ENCODE data around the gene NCKAP1.
A peak's percentile ranks its signal among the peaks of the same experiment; 100 is the strongest.
"Not testable (repeated sequence)": the region's sequence is repeated elsewhere in the genome, so short reads cannot be mapped to it uniquely, and the experiment has no call there.

The NCKAP1 gene

DNA sequence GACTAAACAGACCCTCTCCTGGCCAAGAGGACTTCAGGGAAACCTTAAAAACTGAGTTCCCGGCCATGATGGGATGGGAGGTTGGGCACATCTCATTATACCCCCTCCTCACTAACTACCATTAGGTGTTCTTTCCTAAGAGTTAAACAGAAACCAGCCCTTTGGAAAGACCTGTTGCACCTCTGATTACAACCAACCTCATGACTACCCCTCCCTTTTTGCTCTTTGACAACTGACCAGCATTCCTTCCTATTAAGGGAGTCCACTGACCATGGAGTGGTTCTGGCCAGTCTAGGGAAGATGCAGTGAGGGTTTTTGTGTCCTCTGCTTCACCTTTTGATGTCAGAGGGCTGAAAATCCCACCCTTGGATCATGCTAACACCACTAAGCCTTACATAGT lies 127.3 kb downstream of the NCKAP1 start:
- no peak for DNase-seq (ENCODE audit: low read depth, low spot score)

DNA sequence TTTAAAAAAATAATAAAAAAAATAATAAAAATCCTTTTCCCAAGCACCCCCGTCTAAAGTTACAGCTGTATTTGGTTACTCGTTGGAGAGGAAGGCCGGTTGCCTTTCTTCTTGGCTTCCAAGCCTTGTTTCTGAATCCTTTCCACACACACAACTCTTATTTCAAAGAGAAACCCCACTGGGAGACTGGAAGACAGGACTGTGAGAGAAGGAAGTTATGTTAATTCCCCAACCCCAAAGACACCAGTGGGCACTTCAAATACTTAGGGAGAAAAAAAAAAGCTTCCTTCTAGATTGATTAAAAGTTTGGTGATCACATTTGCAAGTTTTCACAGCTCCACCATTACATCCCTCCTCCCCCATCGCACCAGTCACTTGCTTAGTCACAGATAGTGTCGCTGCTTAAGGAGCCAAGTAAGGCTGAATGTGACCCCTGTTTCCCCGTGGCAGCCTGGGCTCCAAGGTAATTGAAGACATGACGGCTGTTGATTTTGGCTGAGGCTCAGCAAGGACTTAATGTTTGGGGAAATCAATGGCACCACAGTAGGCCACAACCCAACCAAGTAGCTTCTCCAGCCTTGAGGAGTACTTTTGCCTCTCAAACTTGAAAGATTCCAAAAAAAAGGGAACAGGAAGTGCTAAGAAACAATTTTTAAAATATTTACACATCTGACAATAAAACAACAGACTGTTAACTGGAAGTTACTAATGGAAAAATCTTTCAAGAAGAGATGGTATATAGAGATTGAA lies 131.0 kb downstream of the NCKAP1 start:
- peak; percentile 42 for DNase-seq (ENCODE audit: low read depth, low spot score)

DNA sequence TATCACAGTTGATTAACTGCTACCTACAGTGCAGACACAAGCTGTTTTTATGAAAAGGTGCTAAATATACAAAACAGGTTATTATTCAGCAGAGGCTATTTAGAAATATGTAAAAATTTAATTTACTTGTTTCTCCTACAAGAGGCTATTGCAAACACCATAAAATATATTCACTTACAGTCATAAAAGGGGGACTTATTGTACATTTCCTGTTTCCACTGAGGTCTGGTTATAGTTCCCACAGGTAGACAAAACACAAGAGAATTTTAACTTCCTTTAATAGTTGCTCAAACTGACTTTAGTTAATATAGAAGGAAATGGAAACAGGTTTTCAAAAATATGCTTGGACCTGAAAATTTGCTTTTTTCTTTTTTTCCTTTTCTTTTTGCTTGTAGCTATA lies 131.8 kb downstream of the NCKAP1 start:
- DNase-seq (ENCODE audit: low read depth, low spot score), result no peak

DNA sequence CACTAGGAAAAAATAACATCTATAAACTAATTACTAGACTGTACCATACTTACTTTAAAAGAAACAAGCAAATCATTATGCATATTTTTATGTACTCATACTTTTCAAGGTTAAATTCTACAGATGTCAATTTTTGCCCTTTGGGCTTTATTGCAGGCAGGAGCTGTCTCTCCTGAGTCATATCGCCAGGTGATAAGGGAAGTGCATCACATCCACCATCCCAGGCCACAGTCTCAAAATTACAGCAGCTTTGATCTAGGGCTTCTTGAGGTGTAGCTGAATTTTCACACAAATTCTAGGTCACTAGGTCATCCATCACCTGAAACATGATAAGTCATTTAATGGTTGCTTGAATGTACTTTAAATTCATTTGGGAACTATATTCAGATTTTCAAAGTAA lies 133.4 kb downstream of the NCKAP1 start:
- DNase-seq (ENCODE audit: low read depth, low spot score), result no peak

DNA sequence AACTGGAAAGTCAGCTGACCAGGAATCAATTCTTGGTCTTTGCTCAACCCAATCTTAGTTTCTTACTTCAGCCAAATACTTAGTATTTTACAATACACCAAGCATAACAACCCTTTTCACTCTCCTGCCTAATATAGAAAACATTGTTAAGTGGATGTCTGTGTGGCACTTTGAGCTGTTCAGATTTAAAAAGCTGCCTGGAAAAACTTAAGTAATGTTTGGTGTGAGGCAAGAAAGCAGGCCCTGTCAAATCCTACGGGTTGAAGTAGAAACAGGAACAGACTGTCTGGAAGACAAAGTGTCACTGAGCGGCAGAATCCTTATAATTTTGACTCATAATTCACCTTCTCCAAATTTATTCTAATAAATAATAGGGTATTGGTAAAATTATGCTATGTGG lies 134.7 kb downstream of the NCKAP1 start:
- no peak for DNase-seq (ENCODE audit: low read depth, low spot score)

DNA sequence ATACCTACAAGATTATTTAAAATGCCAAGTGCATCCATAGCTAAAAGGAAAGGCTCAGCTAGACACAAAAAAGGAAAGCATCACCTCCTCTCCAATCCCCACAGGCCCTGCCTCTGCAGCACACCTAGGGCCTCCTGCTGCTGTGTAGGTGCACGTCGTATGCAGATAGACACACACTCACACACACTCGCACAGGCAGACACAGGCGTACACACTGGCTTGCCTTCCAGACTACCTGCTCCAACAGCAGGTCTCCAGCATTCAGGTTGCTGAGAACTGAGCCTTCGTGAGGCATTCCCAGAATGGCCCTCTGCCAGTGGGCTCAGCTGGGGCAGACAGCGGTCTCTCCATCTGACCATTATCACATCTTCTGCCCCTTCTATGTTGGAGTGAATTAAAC lies 136.5 kb downstream of the NCKAP1 start:
- no peak for DNase-seq (ENCODE audit: low read depth, low spot score)

DNA sequence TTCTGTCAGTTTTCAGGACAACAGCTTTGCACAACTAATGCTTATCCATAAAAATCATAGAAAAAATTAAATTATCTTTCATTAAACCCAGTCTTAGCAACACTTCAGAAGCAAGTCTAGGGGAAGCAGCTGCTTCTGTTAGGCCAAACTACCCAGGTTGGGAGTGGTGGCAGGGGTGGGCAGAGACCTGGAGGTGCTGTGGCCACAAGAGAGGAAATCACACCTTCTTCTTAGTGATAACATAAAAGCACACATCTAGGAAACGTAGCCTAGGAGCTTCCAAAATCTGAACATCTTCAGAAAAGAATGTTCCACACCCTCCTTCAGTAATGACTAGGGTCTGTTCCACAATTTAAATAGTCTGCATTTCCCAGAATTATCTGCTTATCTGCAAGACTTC lies 139.5 kb downstream of the NCKAP1 start:
- no peak for DNase-seq (ENCODE audit: low read depth, low spot score)

DNA sequence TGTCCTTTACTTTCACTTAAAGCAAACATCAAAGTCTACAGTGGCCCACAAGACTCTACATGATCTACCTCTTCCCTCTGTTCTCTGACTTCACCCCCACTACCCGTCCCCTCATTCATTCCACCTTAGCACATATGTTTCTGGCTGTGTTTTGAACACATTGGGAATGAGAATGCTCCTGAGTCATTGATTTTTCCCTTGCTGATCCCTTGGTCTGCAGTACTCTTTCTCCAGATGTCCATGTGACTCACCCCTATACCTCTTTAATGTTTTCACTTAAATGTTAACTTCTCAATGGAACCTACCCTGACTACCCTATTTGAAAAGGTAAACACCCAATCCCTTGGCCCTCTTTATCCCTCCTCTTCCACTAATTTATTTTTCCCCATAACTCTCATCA lies 141.1 kb downstream of the NCKAP1 start:
- no peak for DNase-seq (ENCODE audit: low read depth, low spot score)

DNA sequence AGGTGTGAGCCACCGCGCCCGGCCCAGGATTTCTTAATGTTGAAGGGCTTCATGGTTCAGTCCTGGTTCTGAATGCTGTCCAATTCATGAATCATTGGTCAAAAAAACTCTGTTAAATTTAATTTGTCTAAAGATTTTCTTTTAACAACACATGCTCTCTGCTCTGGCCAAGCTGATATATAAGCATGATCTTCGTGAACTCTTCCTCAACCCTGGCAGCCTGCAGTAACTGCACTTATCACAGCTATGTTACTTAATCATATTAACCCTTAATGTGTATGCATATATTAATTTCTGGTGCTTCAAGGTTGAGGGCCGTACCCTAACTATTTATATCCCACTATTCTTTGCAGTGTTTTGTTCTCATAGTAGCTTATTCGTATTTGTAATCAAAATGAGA lies 142.5 kb downstream of the NCKAP1 start:
- no peak for DNase-seq (ENCODE audit: low read depth, low spot score)

DNA sequence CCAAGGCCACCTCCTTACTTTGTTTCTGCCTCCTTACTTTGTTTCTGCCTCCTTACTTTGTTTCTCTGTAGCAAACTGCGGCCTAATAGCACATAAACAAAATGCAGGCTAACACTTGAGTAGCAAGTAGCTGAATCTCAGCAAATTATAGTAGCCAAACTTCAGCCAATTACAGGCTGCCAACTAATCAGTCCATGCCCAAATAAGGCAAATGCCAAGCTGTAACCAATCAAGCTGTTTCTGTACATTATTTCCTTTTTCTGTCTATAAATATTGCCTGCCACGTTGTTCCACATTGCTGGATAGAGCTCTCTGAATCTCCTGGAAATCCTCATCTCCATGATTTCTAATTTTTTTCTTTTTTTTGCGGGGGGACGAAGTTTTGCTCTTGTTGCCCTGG lies 143.1 kb downstream of the NCKAP1 start:
- DNase-seq (ENCODE audit: low read depth, low spot score), result no peak

DNA sequence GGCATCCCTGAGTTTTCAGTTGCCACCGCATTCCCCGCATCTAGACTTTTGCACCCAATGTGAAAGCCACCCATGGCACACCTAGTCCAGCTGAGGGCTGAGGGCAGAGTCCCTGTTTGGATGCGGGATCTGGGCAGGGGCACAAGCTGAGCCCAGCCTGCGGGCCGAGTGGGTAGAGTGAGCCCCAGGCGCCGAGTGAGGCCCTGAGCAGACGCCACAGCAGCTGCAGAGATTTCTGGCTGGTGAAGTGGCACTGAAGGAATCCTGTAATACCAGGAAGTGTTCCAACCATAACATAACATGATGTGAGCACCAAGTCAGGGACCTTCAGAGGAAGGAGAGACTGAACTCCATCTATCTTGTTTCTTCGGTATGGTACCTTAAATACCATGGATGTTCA lies 144.1 kb downstream of the NCKAP1 start:
- no peak for DNase-seq (ENCODE audit: low read depth, low spot score)

DNA sequence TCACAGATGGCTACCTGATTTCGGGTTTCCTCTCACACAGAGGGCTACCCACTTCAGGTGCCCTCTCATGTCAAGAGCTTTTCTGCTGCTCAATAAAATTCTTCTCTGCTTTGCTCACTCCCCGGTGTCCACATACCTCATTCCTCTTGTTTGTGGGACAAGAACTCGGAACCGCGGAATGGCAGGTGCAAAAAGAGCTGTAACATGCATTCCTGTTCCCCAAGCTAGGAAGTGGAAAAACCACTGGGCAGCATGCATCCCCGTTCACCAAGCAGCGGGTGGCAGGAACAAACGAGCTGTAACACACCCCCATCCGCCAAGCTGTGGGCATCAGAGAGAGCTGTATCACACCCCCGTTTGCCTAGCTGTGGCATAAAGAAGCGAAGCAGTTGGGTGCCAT lies 144.6 kb downstream of the NCKAP1 start:
- DNase-seq (ENCODE audit: low read depth, low spot score), result no peak

DNA sequence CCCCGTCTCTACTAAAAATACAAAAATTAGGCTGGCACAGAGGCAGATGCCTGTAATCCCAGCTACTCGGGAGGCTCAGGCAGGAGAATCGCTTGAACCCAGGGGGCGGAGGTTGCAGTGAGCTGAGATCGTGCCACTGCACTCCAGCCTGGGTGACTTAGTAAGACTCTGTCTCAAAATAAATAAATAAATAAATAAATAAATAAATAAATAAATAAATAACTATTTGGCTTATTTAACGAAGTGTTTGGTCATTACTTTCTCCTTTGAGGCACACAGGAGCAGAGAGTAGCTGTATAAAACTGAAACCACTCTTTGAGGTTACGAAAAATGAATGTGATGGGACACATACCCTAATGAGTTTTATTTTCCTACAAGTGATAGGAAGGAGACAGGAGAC lies 145.2 kb downstream of the NCKAP1 start:
- not testable (repeated sequence) for DNase-seq (ENCODE audit: low read depth, low spot score)

DNA sequence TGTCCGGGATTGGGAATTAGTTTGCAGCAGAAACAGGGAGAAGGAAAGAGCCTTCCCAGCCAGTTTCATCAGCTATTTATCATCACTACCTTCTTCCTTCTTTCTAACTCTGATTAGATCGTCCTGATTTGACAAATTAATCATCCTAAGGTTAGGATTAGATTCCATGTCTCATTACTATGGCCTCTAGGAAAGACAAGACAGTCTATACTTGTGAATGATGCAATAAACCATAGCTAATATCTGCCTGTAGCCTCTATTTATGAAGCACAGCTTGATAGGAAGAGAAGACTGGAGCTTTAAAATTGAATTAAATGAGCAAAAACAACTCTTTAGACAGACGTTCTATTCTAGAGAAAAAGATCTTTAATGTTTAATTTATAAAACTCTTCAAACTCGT lies 146.6 kb downstream of the NCKAP1 start:
- no peak for DNase-seq (ENCODE audit: low read depth, low spot score)

DNA sequence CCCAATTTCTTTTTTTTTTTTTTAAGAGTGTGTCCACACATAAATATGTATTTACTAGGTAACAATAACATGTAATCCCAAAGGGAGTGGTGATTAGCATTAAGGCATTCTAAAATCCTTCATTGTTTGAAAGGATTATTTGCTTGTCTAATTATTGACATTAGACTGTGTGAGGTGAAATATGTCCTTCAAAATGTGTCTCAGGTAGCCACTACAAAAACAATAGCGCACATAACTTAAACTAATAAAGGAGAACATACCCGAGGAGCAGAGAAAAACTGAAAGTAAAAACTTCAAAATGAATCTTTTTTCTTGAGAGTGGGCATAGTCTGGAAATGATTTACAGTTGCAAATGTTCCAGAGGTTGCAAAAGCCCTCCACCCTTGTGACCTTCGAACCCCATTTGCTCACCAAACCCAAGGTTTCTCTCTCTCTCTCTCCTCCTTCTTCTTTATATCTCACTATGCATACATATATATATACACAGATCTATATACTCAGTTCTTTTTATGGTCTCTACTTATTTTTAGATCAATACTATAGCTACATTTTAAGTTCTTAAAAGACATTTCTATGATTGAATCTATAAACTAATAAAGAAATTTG lies 147.4 kb downstream of the NCKAP1 start:
- no peak for DNase-seq (ENCODE audit: low read depth, low spot score)

DNA sequence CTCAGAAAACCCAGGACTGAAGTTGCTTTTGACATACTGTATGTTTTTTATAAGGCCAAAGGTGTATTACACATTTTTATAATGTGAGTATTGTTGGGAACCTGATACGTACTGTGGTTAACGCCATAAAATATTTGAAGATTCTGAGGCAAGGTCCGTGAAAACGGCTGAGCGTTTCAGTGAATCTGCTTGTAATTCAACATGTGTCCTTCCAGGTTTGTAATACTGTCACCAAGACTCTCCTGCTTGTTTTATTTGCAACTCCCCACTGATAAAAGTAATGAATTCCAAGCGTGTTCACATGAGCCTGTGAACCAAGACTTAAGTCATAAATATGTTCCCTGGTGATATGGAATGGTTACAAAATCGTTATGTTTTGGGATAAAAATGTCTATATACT lies 148.0 kb downstream of the NCKAP1 start:
- DNase-seq (ENCODE audit: low read depth, low spot score), result no peak

DNA sequence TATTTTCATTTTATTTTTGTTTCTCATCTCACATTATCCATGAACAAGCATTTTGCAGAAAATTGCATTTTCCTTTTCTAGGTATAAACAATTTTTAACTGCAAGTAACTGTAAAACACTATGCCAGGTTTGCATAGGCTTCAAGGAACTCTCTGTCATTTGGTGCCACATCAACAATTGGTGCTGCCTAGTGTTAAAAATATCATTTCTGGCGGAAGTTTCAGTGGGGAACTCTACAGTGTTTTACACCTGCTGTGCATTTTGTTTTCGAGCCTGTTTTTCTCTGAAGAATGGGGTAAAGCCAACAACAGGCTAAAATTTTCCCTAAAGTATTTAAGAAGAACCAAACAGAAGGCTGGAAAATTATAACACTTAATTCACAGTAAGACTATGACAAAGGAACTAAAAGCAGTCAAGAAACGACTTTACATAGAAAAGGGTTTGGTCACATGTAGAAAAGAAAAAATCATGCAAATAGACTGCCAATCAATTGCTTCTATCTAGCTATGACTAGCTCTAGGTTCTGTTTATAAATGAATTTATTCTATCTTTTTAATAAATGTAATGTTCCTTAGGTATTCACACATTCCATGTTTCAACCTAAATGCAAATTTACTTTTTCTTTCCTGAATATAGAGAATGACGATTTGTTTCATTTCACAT lies 150.4 kb downstream of the NCKAP1 start:
- DNase-seq (ENCODE audit: low read depth, low spot score), result no peak

DNA sequence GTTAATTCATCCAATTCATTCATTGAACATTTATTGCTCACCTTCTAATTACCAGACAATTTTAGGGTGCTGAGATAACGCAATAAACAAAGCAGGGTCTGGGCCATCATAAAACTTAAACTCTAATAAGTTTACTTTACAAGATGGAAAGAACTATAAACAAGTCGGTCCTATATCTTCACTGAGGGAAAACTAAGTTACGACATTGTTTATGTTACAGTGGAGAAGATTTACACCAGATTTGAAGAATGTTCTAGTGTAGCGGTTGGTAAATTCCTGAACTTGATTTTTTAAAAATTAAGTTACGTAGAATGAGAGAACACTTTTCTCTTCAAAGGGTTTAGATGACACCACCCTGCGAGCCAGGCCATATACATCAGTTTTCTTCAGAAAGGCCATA lies 151.2 kb downstream of the NCKAP1 start:
- DNase-seq (ENCODE audit: low read depth, low spot score), result no peak

DNA sequence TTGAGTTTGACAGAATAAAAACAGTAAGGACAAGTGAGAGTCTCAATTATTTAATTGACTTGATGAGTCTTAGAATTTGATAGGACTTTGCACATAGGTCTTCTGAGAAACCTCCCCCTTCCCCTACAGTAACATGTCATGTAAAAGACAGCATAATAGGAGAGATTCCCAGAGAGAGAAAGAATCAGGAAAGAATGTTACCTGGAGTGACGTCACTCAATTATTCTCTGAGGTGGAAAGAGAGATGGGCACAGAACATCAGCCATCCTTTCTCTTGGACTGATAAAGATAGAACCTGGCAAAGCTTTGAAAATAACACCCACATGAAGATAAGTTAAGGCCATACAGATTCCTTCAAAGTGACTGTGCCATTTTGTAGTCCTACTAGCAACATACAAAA lies 152.5 kb downstream of the NCKAP1 start:
- no peak for DNase-seq (ENCODE audit: low read depth, low spot score)

DNA sequence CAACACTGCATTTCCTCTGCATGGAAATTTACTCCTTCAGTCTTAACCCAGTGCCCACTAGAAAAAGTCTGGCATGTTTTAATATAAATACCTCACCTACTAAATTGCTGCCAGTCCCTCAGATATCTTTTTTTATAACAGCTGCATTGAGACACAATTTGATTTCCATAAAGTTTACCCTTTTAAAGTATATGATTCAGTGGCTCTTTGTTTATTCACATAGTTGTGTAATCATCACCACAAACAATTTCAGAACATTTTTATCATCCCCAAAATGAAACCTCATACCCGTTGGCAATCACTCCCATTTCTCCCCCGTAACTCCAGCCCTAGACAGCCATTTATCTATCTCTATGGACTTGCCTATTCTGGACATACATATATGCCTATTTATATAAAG lies 154.8 kb downstream of the NCKAP1 start:
- DNase-seq (ENCODE audit: low read depth, low spot score), result no peak

DNA sequence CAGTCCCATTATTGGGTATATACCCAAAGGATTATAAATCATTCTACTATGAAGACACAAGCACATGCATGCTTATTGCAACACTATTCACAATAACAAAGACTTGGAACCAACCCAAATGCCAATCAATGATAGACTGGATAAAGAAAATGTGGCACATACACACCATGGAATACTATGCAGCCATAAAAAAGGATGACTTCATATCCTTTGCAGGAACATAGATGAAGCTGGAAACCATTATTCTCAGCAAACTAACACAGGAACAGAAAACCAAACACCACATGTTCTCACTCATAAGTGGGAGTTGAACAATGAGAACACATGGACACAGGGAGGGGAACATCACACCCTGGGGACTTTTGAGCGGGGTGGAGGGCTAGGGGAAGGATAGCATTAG lies 158.2 kb downstream of the NCKAP1 start:
- not testable (repeated sequence) for DNase-seq (ENCODE audit: low read depth, low spot score)

DNA sequence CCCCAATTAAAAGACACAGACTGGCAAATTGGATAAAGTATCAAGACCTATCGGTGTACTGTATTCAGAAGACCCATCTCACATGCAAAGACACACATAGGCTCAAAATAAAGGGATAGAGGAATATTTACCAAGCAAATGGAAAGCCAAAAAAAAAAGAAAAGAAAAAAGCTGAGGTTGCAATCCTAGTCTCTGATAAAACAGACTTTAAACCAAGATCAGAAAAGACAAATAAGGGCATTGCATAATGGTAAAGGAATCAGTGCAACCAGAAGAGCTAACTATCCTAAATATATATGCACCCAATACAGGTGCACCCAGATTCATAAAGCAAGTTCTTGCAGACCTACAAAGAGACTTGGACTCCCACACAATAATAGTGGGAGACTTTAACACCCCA lies 161.6 kb downstream of the NCKAP1 start:
- DNase-seq (ENCODE audit: low read depth, low spot score), result not testable (repeated sequence)

DNA sequence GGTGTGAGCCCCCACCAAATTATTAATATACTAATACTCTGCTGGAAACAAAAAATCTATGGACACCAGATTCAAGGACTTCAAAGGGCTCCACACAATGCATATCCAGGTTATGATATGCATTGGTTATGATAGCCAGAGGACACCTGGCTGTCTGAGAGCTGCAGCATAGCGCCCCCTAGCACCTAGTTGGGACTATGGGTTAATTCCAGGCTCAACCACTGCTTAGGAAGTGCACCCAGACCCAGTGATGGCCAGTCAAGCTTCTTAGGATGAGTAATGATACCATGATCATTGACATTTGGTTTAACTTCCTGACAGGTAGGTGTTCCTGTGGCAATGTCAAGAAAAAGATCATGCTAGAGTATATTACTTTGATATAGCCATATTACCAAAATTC lies 168.0 kb downstream of the NCKAP1 start:
- DNase-seq (ENCODE audit: low read depth, low spot score), result no peak
